Left colon (tissue), 2 donors: Measurements from ENCODE around the gene RNU1-3. TPM values are rescaled to one million over a fixed set of nuclear protein-coding genes. Genes with fewer than 3 reads are reported as not detected.
A peak's percentile ranks its signal among the peaks of the same experiment; 100 is the strongest.
"Not testable (repeated sequence)": the region's sequence is repeated elsewhere in the genome, so short reads cannot be mapped to it uniquely, and the experiment has no call there.

ENCODE experiments used
- ATAC-seq: fragments of 200-7000 bp; cut with Tn5 transposase; one replicate; pipeline ENCODE4 v1.9.1; 2020; ENCODE audit warnings: mild to moderate bottlenecking, moderate library complexity
- DNase-seq, 2 donors: peaks; one replicate each; pipeline ENCODE4 v3.0.0-alpha.2; 2020
- intact Hi-C, 2 donors: fragments of 100-400 bp; cut with DNase I in 1 of 2; cut with micrococcal nuclease in 1 of 2; formaldehyde crosslinking; loops; one replicate each; pipeline versions ENCODE4 v1.11.2 to v1.14.0; 2022; cut with DNase I, micrococcal nuclease
- total RNA-seq, 2 donors: library from RNA; stranded (reverse); fragmentation: NEBNext Ultra II Directional; extraction: Animal tissue kit (Norgen Biotek cat#: 25700); gene quantifications; one replicate each; pipeline ENCODE4 v1.2.1, GENCODE V29; 2021
- donor health status: DM: no; HTN: no; CAD: no.
- donor health status: DM: yes; HTN: yes; CAD: no.

RNU1-3 gene
- total RNA-seq, 2 donors from 2014 or later, result 3,977 to 5,589 TPM

DNA sequence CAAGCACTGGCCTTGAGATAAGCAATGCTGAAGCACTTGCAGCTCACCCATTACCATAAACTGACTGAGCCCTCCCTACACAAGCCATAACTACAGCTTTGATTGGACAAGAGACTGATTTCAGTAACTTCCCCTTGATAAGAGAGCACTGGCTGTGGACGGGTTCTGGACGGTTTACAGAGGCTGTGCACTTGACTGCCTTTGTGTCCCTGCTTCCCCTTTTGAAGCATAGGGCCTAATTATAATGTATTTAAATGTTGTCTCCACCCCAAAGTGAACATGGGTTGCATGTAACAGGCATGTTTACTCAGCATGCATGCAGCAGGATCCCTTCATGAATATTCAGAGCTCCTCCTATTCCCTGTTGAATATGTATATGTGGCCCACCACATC is 8.4 kb upstream of the RNU1-3 start:
- DNase-seq, ATAC-seq, intact Hi-C loops: not testable (repeated sequence)

DNA sequence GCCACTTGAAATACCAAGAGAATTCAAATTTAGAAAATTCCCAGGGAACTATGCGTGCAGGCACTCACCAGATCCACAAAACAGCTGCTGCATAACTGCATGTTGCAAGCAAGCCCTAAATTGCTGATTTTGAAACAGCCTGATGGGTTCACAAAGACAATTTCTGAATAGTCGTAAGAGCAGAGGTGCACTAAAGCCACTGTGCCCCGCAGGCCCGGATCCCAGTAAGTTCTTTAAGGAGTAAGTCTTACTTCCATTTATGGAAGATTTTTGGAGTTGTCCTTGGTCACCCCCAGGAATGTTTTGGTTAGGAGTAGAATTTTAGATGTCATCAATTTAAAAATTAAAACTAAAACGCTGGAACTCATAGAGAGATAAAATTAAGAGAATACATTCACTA is 7.2 kb upstream of the RNU1-3 start:
- ATAC-seq, intact Hi-C loops, DNase-seq: not testable (repeated sequence)

DNA sequence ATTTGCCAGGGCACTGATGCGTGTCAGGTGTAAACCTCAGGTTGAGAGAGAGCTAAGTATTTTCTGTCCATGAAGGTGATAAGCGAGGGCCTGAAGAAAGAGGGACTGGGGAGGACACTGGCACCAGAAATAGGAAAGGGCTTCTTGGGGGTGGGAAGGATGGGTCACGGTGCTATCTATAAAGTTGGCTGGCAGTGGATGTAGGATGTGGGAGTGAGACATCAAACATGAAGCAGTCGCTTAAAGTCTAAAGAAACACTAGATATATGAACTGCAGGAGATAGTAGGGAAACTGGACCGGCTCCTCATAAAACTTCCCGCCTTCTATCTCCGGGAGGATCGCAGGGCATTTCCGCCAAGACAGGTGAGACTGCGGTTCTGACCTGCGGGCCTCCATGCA is 912 bp downstream of the RNU1-3 start:
- intact Hi-C loops, DNase-seq, ATAC-seq: not testable (repeated sequence)

DNA sequence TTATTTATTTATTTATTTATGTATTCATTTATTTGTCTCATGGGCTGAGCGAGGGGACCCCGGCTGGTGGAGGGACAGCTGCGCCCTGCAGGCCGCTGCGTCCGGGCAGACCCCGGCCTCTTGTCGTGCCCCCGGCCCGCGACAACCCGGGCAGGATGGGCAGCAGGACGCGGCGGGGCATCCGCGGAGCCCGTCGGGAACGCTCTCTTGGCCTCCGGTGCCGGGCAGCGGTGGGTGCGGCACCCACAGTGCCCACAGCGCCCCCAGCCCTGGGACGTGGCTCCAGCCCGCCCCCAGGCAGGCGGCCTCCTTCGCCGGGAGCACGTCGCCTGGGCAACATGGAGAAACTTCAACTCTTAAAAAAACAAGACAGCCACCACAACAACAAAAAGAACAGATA is 8.5 kb downstream of the RNU1-3 start:
- ATAC-seq, DNase-seq, intact Hi-C loops: not testable (repeated sequence)

DNA sequence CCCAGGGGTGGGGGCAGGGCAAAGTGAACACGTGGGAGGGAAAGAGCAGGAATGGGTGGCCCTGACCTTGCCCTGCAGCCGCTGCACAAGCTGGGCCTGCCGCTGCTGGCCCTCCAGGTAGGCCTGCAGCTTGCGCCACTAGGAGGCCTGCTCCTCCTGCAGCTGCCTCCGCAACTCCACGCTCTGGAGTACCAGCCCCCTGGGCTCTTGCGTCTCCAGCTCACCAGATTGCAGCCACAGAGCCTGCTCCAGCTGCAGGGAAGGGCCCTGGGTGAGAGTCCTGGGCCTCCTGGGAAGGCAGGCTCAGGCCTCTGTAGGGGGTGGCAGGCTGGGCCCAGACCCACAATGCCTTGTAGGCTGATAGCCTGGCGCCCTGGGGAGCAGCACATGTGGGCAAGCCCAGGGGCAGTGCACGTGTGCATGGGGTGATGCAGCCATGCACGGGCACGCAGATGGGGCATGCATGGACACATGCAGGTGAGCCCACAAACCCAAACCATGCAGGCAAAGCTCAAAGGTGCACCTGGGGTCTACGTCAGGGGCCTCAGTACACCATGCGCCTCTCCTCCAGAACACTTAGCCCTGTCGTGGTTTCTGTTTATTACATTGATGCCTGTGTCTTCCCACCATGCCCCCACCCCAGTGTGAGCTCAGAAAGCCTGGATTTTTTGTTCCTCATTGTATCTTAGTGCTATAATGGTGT is 9.6 kb downstream of the RNU1-3 start:
- intact Hi-C loops, DNase-seq: not testable (repeated sequence)
- ATAC-seq, result peak; percentile 52

DNA sequence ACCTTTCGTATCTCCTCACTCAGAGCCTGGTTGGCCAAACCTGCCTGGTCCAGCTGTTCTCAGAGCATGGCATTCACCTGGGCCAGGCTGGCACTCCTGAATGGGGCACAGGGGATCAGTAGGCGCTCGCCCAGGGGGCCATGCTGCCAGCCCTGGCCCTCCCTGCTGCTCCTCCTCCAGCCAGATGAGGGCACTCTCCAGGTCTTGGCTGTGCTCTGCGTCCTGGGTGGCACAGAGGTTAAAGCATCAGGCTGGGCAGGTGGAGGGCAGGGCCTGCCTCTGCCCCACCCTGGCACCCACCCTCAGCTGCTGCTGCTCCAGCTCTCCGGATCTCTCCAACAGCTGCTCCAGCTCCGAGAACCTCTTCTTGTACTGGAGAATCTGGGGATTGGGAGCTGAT is 10.2 kb downstream of the RNU1-3 start:
- intact Hi-C loops, DNase-seq: not testable (repeated sequence)
- peak; percentile 73 for ATAC-seq

DNA sequence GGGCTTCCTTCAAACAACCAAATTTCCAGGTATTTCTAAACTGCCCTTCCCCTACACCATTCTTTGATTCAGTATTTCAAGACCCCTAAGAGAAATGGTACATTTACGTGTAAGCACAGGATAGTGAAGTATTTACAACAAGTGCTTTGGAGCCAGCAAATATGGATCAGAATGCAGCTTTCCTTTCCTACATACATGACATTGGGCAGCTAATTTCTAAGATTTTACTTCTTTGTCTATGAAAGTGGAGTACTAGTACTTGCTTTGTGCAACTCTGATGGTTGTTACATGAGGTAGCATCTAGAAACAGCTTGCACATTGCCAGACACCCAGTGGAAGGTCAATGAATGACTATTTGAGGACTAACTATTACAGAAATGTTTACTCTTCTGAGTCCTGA is 15.2 kb downstream of the RNU1-3 start:
- DNase-seq, intact Hi-C loops, ATAC-seq: not testable (repeated sequence)

DNA sequence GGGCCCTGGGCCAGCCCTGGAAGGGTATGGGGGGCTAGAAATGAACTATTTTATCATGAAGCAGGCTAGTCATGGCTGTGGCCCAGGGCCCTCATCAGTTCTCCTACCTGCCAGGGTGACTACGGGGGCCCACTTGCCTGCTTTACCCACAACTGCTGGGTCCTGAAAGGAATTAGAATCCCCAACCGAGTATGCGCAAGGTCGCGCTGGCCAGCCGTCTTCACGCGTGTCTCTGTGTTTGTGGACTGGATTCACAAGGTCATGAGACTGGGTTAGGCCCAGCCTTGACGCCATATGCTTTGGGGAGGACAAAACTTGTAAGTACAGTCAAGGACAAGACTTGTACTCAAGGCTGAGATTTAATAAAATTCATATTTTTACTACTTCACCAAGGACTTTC is 16.8 kb downstream of the RNU1-3 start:
- intact Hi-C loops, ATAC-seq: not testable (repeated sequence)
- DNase-seq, result peak; percentile 4 to 16

DNA sequence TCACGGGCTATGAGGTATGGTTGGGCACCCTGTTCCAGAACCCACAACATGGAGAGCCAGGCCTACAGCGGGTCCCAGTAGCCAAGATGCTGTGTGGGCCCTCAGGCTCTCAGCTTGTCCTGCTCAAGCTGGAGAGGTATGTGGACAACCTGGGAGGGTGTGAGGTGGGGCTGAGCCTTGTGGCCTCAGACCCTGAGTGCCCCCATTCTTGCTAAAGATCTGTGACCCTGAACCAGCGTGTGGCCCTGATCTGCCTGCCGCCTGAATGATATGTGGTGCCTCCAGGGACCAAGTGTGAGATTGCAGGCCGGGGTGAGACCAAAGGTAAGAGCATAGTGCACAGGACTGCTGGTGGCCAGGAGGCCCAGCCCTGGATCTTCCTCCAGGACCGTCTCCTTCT is 17.4 kb downstream of the RNU1-3 start:
- intact Hi-C loops, ATAC-seq: not testable (repeated sequence)
- peak; percentile 2 to 24 for DNase-seq

DNA sequence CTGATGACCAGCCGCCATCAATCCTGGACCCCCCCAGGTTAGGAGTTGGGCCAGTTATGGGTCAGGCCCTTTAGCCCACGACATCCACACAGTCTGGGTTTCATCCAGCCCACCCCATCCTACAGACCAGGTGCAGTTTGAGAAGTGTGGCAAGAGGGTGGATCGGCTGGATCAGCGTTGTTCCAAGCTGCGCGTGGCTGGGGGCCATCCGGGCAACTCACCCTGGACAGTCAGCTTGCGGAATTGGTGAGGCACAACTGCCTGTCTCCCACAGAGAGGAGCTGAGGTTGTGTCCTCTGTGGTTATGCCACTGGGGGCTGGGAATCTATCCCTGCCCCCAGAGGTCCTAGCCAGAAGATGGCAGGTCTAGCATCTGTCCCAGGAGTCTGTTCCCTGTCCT is 18.0 kb downstream of the RNU1-3 start:
- ATAC-seq, intact Hi-C loops: not testable (repeated sequence)
- DNase-seq, result peak; percentile 2 to 19

DNA sequence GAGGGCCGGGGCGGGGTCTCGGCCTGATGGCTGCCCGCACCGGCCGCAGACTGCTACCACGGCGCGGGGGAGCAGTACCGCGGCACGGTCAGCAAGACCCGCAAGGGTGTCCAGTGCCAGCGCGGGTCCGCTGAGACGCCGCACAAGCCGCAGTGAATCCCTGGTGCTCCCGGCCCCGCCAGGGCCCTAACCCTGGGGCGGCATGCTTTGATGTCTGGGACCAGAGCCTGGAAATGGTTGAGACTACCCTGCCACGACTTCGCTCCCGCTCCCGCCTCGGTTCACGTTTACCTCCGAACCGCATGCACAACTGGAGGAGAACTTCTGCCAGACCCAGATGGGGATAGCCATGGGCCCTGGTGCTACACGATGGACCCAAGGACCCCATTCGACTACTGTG is 18.5 kb downstream of the RNU1-3 start:
- DNase-seq, result peak; percentile 8 to 23
- ATAC-seq, intact Hi-C loops: not testable (repeated sequence)

DNA sequence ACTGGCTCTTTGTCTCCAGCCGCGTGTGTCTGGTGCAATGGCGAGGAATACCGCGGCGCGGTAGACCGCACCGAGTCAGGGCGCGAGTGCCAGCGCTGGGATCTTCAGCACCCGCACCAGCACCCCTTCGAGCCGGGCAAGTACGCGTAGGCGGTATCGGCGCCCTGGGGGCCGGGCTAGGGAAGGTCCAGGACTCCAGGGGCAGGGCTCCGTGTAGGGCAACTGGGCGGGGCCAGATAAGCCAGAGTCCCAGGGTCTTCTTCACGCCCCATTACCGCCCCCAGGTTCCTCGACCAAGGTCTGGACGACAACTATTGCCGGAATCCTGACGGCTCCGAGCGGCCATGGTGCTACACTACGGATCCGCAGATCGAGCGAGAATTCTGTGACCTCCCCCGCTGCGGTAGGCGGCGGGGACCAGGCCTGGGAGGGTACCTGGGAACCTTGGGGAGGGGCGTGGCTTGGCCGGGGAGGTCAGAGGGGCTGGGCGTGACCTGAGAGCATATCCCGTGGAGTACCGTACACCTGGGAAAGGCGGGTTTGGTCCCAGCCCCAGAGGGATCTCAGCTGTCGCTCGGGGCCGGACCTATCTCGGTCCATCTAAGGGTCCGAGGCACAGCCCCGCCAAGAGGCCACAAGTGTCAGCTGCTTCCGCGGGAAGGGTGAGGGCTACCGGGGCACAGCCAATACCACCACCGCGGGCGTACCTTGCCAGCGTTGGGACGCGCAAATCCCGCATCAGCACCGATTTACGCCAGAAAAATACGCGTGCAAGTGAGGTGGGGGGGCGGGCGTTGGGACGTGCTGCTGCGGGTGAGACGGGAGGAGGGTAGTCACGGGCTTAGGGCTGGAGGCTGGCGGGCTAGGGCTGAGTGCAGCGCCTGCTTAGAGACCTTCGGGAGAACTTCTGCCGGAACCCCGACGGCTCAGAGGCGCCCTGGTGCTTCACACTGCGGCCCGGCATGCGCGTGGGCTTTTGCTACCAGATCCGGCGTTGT is 19.3 kb downstream of the RNU1-3 start:
- DNase-seq, result peak; percentile 28 to 29

DNA sequence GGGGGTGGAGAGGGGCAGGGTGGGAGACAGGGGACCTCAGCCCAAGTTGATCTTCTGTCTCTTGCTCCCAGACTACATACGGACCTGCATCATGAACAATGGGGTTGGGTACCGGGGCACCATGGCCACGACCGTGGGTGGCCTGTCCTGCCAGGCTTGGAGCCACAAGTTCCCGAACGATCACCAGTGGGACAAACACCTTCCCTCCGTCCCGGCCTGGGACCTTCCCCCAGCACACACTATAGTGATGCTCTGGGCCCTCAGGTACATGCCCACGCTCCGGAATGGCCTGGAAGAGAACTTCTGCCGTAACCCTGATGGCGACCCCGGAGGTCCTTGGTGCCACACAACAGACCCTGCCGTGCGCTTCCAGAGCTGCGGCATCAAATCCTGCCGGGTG is 20.0 kb downstream of the RNU1-3 start:
- intact Hi-C loops, ATAC-seq: not testable (repeated sequence)
- peak in 1 of 2 donors; percentile 2 for DNase-seq

More for the DNA sequence above, 19.3 kb downstream of the RNU1-3 start:
- intact Hi-C loops, result not testable (repeated sequence)
- peak; percentile 26 for ATAC-seq

DNA sequence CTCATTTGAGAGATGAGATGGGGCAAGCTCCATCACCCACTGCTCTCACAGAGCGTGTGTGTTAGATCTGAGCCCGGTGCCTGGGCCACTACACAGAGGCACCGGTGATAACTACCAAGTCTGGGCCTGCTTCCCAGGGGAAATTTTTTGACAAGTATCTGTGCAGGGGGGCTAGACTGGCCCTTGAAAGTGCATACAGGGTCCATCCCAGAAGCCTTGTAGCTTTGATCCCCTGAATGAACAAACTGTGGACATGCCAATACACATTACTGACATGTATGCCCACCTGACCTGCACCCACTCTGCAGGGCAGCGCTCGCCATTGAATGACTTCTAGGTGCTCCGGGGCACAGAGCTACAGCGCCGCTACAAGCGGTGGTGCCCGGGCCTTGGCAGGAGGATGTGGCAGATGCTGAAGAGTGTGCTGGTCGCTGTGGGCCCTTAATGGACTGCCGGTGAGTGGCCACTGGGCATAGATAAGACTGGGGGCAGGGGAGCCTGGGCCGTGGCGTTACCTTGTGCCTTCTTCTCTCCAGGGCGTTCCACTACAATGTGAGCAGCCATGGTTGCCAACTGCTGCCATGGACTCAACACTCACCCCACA is 20.6 kb downstream of the RNU1-3 start:
- ATAC-seq, intact Hi-C loops: not testable (repeated sequence)
- peak; percentile 25 to 31 for DNase-seq

DNA sequence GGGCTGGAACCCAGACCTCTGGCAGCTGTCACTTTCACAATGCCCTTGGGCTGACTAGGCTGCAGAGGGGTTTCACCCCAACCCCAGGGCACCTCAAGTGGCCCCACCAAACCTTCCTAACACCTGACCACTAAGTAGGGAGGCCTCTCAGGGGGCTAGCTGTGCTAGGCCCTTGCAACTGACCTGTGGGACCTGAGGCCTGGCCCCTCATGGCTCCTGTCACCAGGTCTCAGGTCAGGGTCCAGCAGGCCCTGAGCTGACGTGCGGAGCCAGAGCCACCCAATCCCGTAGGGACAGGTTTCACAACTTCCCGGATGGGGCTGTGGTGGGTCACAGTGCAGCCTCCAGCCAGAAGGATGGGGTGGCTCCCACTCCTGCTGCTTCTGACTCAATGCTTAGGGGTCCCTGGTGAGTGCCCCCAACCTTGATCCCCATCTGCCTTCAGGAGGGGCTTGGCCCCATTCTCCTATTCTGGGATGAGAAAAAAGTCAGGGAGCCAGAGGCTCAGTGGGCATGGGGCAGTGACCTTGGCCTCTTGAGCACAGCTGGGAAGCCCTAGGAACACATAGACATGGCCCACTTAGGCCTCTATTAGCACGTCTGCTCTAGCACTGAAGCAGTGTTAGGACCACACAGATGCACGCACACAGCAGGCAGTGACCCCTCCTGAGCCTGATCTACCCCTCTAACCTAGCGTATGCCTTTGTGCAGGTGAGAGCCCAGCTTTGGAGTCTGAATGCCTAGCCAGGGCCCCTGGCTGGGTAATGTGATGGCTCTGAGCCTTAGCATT is 21.3 kb downstream of the RNU1-3 start:
- ATAC-seq, intact Hi-C loops: not testable (repeated sequence)
- DNase-seq, result peak; percentile 34 to 49

DNA sequence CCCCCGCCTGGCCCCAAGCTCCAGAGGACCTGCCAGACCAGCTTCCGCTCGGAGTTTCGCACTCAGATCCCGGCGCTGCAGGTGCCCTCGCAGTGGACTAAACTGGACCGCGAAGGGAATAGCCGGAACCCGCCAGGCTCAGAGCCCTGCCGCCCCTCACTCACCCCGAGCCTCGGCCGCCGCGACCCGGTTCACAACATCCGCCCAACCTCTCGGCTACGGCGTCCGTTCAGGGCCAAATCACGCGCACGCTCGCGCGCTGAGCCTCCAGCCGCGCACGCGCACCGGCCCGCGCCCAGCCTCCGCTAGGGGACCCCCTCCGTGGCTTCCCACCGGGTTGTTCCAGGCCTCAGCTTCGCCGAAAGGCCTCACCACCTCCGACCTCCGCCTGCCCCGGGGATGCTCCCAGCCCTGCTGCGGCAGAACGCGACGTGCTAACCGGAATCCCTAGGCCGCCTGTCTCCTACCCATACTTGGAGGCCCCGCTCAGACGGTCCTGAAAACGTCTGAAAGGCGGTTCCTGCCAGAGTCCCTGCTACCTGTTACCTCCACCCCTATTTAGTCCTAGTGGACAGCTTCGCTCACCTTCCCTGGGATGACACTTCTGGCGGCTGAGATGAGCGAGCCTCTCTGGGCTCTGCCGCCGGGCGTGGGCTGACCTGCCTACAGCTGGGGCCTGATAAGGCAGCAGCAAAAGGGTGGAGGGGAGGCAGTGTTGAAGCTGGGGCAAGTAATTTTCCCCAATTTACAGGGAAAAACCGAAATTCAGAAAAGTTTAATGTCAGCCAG is 22.1 kb downstream of the RNU1-3 start:
- DNase-seq, result peak; percentile 95 to 99
- ATAC-seq, result peak; percentile 76
- intact Hi-C loops, result not testable (repeated sequence)

DNA sequence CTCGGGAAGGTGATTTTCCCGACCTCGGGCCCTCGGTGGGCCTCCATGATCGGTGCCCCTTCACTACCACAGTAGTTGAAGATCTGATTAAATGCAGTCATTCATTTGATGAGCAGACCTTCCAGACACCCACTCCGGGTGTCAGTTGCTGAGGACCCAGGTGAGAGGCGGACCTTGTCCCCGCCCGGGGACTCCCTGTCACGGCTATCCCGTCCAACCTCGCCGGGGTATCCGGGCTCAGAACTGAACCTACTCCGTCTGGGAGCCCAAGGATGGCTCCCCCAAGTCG is 22.6 kb downstream of the RNU1-3 start:
- ATAC-seq, result peak; percentile 28
- no peak for DNase-seq
- intact Hi-C loops, result no loop called here
